ENCODE measurements around the gene ZDHHC14. TPM values are rescaled to one million over a fixed set of nuclear protein-coding genes. Genes with fewer than 3 reads are reported as not detected.
A peak's percentile ranks its signal among the peaks of the same experiment; 100 is the strongest.

Gene ZDHHC14
- total RNA-seq, 1 donor from 2014 or later, result 1.1 TPM

DNA sequence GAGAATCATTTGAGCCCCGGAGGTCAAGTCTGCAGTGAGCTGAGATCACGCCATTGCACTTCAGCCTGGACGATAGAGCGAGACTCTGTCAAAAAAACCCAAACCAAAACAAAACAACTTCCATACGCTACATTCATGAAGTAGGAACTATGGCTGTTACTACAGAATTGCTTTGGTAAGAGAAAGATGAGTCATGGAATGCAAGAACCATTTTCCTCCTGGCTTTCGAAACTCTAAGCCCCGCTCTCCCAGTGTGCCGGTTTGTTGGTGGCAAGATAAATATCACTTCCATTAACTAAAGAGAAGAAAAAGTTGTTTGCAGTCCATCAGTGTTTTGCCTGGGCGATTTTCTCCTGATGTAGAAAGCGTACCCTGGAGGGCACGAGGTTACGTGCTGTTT is 61.3 kb downstream of the ZDHHC14 start:
- DNase-seq (ENCODE audit: low read depth), result no peak

- DNase-seq (ENCODE audit: low read depth), result peak; percentile 87
Observed at GRCh38 chr6:157443066-157443800, 62.2 kb downstream of the ZDHHC14 start.

DNA sequence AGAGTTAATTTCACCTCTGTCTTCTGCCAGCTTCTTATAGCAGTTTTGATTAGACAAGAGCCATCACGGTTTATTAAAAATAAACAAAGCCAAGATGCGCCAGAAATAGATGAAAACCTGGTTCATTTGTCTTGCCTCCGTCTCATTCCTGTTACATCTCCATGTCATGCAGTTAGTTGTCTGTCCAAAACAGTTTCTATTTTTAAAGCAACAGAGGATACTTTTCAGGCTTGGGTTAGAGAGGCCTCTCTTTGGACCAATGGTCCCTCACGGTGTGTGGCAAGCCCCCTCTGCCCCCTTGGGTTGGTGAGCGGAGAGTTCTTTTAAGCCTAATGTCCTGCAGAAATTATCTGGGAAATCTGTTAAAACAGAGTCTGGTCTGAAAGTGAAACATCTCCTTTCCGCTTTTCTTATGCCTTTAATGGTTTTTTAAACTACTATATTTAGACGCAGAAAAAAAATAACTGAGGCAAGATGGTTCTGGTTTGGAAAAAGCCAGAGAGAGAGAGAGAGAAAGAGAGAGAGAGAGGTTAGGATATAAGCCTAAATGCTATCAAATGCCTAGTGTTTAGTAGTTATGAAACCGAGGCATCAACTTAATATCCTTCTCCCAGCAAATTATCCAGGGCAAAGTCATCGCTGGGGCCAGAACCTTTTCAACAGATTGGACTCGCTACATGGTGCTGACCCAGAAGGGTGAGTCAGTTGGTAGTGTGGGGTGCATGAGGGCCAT is 64.5 kb downstream of the ZDHHC14 start:
- DNase-seq (ENCODE audit: low read depth), result no peak

DNA sequence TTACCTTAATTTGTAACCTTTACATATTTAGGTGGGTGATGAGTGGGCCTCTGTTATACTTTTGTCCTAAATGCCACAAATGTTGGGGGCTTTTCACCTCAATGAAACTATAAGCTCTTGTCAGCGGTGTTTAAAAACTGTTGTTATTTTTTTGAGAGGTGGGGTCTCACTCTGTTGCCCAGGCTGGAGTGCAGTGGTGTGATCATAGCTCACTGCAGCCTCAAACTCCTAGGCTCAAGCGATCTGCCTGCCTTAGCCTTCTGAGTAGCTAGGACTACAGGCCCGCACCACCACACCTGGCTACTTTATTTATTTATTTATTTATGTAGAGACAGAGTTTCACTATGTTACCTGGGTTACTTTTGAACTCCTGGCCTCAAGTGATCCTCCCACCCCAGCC is 66.7 kb downstream of the ZDHHC14 start:
- no peak for DNase-seq (ENCODE audit: low read depth)

DNA sequence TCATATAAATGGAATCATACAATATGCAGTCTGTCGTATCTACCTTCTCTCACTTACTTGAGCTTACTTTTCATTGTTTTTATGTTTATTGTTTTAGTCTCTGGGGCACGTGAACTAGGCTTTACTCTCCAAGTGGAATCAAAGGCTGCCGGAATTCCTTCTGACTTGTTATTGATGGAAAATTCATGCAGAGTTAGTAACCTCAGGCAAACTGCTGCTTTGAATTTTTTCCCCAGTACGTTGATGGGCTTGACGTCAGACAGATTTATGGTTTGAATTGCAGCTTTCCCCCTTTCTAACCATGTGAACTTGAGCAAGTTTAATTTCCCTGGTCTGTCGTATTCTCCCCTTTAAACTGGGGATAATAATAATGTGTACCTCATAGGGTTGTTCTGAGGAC is 68.6 kb downstream of the ZDHHC14 start:
- no peak for DNase-seq (ENCODE audit: low read depth)

DNA sequence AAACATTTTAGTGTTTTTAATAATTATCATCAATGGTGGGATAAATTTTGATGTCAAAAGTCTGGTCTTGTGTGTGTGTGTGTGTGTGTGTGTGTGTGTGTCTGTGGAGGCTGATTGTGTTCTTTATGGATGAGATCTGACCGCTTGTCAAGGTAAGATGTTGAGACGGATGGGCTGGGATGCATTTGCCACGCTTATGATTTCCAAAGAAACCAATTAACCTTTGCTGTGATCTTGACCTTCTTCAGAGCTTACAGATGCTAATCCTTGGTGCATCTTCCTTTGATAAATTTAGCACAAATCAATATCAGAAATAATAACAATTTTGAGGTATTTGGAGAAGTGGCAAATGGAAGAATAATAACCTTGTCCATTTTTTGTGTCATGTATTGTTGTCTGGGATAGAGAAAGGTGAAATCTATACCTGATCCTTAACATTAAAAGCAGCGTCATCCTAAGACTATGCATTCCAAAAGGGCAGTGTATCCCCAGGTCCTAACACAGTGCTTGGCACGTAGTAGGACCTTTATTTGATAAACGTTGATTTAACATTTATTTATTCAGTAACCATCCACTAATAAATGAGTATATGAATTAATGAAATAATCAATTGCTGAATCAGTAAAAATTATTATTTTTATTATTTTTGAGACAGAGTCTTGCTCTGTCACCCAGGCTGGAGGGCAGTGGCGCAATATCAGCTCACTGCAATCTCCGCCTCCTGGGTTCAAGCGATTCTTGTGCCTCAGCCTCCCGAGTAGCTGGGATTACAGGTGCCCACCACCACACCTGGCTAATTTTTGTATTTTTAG is 70.1 kb downstream of the ZDHHC14 start:
- no peak for DNase-seq (ENCODE audit: low read depth)

- no peak for DNase-seq (ENCODE audit: low read depth)
Observed at GRCh38 chr6:157452096-157452495, 71.1 kb downstream of the ZDHHC14 start.

DNA sequence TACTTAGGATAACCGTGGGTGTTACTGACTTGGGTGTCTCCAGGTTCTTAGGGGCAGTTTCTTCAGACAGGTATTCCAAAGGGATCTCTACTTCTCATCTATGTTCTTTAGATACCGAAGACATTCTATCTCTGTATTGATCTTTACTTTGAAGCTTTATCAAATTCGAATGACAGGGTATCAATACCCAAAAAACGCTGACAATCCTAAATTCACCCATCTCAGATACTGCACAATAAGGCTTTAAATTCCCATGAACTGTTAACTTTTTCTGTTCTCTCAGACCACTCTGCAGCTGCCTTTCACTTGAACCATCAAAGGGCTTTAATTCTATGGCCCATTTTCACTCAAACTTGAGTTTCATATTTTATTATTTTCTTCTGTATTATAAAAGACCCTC is 72.1 kb downstream of the ZDHHC14 start:
- DNase-seq (ENCODE audit: low read depth), result no peak

DNA sequence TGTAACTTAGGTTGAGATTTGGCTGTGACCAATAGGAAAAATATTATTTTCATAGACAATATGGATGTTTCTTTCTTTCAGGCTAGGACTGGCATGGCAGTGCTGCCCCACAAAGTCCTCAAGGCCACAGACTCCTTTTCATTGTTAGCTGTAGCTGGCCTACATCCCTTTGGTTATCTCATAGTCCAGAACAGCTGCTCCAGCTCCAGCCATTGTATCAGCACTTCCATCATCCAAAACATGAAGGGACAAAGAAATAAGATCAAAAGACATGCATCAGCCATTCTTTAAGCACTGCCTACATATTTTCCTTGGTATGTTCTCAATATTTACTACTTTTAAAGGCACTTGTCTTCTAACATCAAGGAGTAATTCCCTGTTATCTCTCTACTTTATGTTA is 73.0 kb downstream of the ZDHHC14 start:
- no peak for DNase-seq (ENCODE audit: low read depth)

DNA sequence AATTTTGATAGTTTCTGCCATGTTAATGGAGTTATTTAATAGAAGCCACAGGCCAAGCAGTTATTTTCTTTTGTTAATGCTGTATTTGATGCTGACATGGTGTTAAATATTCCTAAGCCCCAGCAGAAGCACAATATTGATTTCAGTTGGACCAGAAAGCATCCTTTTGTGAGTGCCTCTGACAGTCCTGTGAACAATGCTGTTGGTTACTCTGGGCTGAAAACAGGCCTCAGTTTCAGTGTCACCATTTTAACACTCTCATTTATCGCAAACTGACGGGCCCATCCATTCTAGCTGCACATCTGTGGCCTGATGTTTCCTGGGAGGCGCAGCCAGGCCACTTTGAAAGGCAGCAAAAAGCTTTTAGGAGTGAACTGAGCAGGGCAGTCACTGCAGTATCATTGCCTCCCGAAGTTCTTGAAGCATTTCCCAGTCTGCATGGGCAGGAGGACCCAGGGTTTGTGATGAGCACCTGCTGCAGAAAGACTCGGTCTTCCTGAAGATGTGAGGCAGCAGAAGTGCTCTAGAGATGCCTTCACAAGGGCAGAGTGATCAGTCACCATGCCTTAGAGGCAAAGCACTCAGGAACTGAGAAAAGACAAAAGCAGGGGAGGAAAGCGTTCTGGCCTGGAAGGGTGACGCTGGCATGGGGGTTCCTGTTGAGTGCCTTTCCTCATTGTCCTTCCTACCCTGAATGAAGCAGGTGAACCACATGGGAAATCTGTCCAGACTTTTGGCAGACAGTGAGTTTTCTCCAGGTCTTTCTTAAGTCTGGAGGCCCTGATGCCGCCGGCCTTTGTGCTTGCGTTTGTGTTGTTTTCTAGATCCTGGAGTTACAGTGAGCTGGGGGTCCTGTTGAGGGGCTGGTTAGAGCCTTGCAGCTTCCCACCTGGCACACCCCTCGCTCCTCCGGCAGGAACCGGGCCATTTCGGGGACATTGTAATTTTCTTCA is 74.0 kb downstream of the ZDHHC14 start:
- DNase-seq (ENCODE audit: low read depth), result no peak

GRCh38 chr6:157455731-157456523 is 74.9 kb downstream of the ZDHHC14 start:
- no peak for DNase-seq (ENCODE audit: low read depth)

DNA sequence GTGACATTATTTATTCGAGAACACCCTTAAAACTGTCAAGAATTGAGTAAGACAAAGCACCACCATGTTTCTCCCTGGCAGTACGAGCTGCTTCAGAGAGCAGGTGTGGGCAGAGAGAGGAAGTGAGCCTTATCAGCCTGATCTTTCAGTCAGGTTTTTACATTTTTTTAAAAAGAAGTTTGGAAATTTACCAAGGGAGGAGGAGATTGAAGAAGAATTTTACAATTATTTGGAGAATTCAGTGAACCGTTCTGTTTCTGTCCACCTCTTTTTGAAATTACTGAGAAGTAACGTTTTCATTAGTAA is 75.5 kb downstream of the ZDHHC14 start:
- DNase-seq (ENCODE audit: low read depth), result no peak

GRCh38 chr6:157457787-157458186 is 76.8 kb downstream of the ZDHHC14 start:
- DNase-seq (ENCODE audit: low read depth), result no peak

- no peak for DNase-seq (ENCODE audit: low read depth)
Observed at GRCh38 chr6:157459327-157459726, 78.3 kb downstream of the ZDHHC14 start.

- DNase-seq (ENCODE audit: low read depth), result no peak
Observed at GRCh38 chr6:157460182-157460999, 79.4 kb downstream of the ZDHHC14 start.

GRCh38 chr6:157461000-157461915 is 80.3 kb downstream of the ZDHHC14 start:
- no peak for DNase-seq (ENCODE audit: low read depth)

DNA sequence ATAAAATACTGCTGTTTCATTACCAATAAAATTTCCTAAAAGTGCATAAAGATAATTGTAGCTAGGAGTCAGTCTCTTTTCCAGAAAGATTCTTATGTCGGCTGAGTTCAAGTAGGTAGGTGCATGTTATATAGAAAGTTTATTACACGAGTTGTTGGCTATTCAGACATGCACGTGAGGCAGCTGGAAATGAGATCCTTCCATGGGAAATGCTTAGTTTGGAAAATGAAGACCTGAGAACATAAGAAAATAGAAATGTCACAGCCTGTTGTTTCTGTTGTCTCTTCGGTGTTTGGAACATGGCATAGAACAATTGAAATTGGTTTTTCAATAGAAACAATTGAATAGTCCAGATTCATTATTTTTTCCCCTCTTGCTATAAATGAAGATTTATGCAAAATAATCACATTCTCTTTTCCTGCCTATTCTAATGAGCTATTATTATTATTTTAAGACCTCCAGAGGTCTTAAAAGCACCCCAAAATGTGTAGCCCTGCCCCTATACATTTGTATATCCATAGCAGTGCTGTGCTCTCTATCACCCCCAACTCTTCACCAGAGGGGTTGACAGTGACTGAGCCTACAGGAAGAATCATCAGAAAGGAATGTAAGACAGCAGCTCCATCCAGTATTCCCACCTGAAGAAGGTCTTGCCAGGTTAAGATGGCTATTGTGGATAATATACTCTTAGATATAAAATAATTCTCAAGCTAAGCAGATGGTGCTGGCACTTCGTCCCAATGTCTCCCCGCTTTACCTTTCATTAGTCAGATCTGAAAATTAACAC is 82.2 kb downstream of the ZDHHC14 start:
- DNase-seq (ENCODE audit: low read depth), result no peak
